CD14-positive monocyte (primary cell): ENCODE measurements around the gene WDPCP. TPM values are rescaled to one million over a fixed set of nuclear protein-coding genes. Genes with fewer than 3 reads are reported as not detected.

ENCODE experiments used
- DNase-seq, 3 donors: peaks; one replicate each; pipeline ENCODE4 v3.0.0-alpha.2; 2011 to 2022
- H2AFZ ChIP-seq: 2 replicates; pipeline ENCODE4 v1.6.0; 2012; ENCODE audit warnings: mild to moderate bottlenecking, low read depth, low read length, inconsistent platforms; ENCODE audit not compliant: insufficient read depth, poor library complexity, severe bottlenecking
- H3K27ac ChIP-seq, 2 donors: 1 replicate in 1 of 2; 2 replicates in 1 of 2; pipeline ENCODE4 v1.5.1; 2012 to 2013; ENCODE audit warnings: low read length in 2 of 2, control low read depth in 1 of 2, inconsistent platforms in 1 of 2, low read depth in 1 of 2, mild to moderate bottlenecking in 1 of 2
- H3K27me3 ChIP-seq, 2 donors: one replicate each; pipeline versions ENCODE4 v1.6.0 to v1.6.1; 2011 to 2013; ENCODE audit warnings: low read length in 2 of 2; ENCODE audit not compliant: control insufficient read depth in 2 of 2, insufficient read depth in 2 of 2
- H3K36me3 ChIP-seq, 2 donors: replicated peaks in 1 of 2; 1 replicate in 1 of 2; 2 replicates in 1 of 2; pipeline versions ENCODE4 v1.5.1 to v1.6.1; 2012 to 2013; ENCODE audit warnings: low read length in 2 of 2, control low read depth in 1 of 2, inconsistent platforms in 1 of 2, mild to moderate bottlenecking in 1 of 2; ENCODE audit not compliant: insufficient read depth in 2 of 2, control insufficient read depth in 1 of 2
- H3K4me1 ChIP-seq, 2 donors: 1 replicate in 1 of 2; 2 replicates in 1 of 2; pipeline versions ENCODE4 v1.5.1 to v1.6.1; 2012 to 2013; ENCODE audit warnings: low read length in 2 of 2, control low read depth in 1 of 2, inconsistent platforms in 1 of 2, mild to moderate bottlenecking in 1 of 2, moderate library complexity in 1 of 2; ENCODE audit not compliant: insufficient read depth in 2 of 2, control insufficient read depth in 1 of 2
- H3K4me2 ChIP-seq: replicated peaks from 2 replicates; pipeline ENCODE3; 2012; ENCODE audit warnings: low read length, moderate library complexity, mild to moderate bottlenecking; ENCODE audit not compliant: poor library complexity, severe bottlenecking; ENCODE audit errors: extremely low read depth
- H3K4me3 ChIP-seq, 3 experiments: fragments of 200-600 bp in 1 of 3; sonication (generic) in 1 of 3; replicated peaks in 1 of 3; 1 replicate in 2 of 3; 2 replicates in 1 of 3; pipeline ENCODE4 v1.5.1; 2011 to 2013; ENCODE audit warnings: low read length in 3 of 3, mild to moderate bottlenecking in 3 of 3, control low read depth in 2 of 3, low read depth in 2 of 3, inconsistent platforms in 1 of 3, moderate library complexity in 1 of 3
- H3K79me2 ChIP-seq: 2 replicates; pipeline ENCODE4 v1.6.0; 2012; ENCODE audit warnings: mild to moderate bottlenecking, control low read depth, inconsistent platforms, low read length, moderate library complexity; ENCODE audit not compliant: insufficient read depth
- H3K9ac ChIP-seq: 2 replicates; pipeline ENCODE4 v1.6.0; 2017; ENCODE audit warnings: low read length, mild to moderate bottlenecking; ENCODE audit not compliant: insufficient read depth, poor library complexity, severe bottlenecking
- H3K9me3 ChIP-seq, 2 donors: replicated peaks in 1 of 2; 1 replicate in 1 of 2; 2 replicates in 1 of 2; pipeline versions ENCODE4 v1.5.1 to v1.6.1; 2012 to 2013; ENCODE audit warnings: low read length in 2 of 2, control low read depth in 1 of 2; ENCODE audit not compliant: control insufficient read depth in 1 of 2, insufficient read depth in 1 of 2
- H4K20me1 ChIP-seq: 2 replicates; pipeline ENCODE4 v1.6.0; 2012; ENCODE audit warnings: mild to moderate bottlenecking, low read length, control low read depth, moderate library complexity; ENCODE audit not compliant: insufficient read depth
- H3K27ac Mint-ChIP-seq, 7 donors: one replicate each; pipeline ENCODE4 v1.8.0; 2020; ENCODE audit warnings: mild to moderate bottlenecking in 7 of 7, mixed read lengths in 7 of 7, moderate library complexity in 6 of 7, inconsistent platforms in 2 of 7
- H3K27me3 Mint-ChIP-seq, 3 donors: one replicate each; pipeline ENCODE4 v1.8.0; 2021 to 2022; ENCODE audit warnings: low read depth in 3 of 3, mild to moderate bottlenecking in 3 of 3, mixed read lengths in 3 of 3, moderate library complexity in 3 of 3, inconsistent platforms in 1 of 3
- H3K36me3 Mint-ChIP-seq, 2 donors: one replicate each; pipeline ENCODE4 v1.8.0; 2020; ENCODE audit warnings: mixed read lengths in 2 of 2, inconsistent platforms in 1 of 2, mild to moderate bottlenecking in 1 of 2
- H3K4me1 Mint-ChIP-seq: one replicate; pipeline ENCODE4 v1.8.0; 2020; ENCODE audit warnings: mild to moderate bottlenecking, mixed read lengths
- H3K4me3 Mint-ChIP-seq, 2 donors: one replicate each; pipeline ENCODE4 v1.8.0; 2020; ENCODE audit warnings: mild to moderate bottlenecking in 2 of 2, mixed read lengths in 2 of 2, moderate library complexity in 1 of 2
- H3K9me3 Mint-ChIP-seq, 7 donors: one replicate each; pipeline ENCODE4 v1.8.0; 2020 to 2022; ENCODE audit warnings: mixed read lengths in 7 of 7, mild to moderate bottlenecking in 6 of 7, moderate library complexity in 6 of 7, inconsistent platforms in 2 of 7
- WGBS: methylation state at CpG from one replicate; pipeline ENCODE4 v1.1.5; 2013; ENCODE audit warnings: missing lambda C conversion rate; ENCODE audit not compliant: insufficient coverage; 5-methylcytosine and 5-hydroxymethylcytosine counted together
- intact Hi-C, 2 donors: fragments of 100-400 bp; cut with micrococcal nuclease; formaldehyde crosslinking; loops; one replicate each; pipeline versions ENCODE4 v1.15.0 to v1.15.1; 2023
- polyA plus RNA-seq, 3 donors: library from polyadenylated mRNA; depleted of rRNA in 1 of 3; unstranded in 2 of 3; stranded (reverse) in 1 of 3; fragments of 300-500 nt in 2 of 3; fragments of >200 nt in 1 of 3; fragmentation: Illumina TruSeq in 2 of 3; gene quantifications; 1 replicate in 2 of 3; 2 replicates in 1 of 3; pipeline ENCODE4 v1.2.3, GENCODE V29; 2012 to 2021
- TF ChIP-seq, protein P1 (sequence below): fragments of 200-600 bp; IDR thresholded peaks from one replicate; pipeline ENCODE4 v1.8.0; 2022; ENCODE audit warnings: antibody characterized with exemption, mild to moderate bottlenecking

WDPCP gene
- polyA plus RNA-seq, 3 donors, result 3.3 to 5.2 (median 3.7) TPM

DNA sequence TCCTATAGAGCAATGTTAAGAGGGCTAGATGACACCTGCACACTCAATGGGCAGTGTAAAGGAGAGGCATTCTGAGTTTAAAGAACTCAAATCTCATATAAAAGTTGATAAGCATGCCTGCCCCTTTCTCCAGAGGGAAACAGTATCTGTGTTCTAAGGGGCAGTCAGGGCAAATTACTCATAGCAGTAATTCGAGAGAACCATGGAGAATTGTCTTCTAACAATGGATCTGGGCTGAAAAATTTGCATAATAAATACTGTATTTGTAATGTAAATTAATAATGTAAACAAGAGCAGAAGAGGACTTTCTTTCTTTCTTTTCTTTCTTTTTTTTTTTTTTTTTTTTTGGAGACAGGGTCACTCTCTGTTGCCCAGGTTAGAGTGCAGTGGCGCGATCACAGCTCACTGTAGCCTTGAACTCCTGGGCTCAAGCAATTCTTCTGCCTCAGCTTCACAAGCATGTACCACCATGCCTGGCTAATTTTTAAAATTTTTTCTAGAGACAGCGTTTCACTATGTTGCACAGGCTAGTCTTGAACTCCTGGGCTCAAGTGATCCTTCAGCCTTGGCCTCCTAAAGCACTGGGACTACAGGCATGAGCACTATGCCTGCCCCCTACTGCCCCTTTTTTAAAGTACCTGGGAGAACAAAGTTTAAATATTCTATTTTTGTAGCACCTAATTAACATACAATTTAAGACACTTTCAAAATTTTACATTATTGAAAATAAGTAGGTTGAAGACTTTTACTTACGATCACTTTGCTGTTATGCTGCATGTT is 467.0 kb downstream of the WDPCP start:
- no peaks in the 10 kb centered on the region for H3K27me3 Mint-ChIP-seq
- peaks cover 0 to 4% of the 10 kb centered on the region in 2 donors for H3K36me3 Mint-ChIP-seq
- 94% methylated on average over 3 of the region's 5 CpGs for WGBS
- no peak for DNase-seq
- peaks cover 0 to under 1% of the 10 kb centered on the region in 2 donors for H3K9me3 ChIP-seq
- no peak overlapping the region for H3K4me2 ChIP-seq
- H3K4me1 ChIP-seq, result peaks cover 7 to 14% of the 10 kb centered on the region in 2 donors
- H3K27me3 ChIP-seq, result no peaks in the 10 kb centered on the region
- intact Hi-C loops, result no loop called here
- no peak overlapping the region for H3K27ac Mint-ChIP-seq
- H3K4me1 Mint-ChIP-seq, result peaks cover 14% of the 10 kb centered on the region
- TF ChIP-seq, protein P1, sequence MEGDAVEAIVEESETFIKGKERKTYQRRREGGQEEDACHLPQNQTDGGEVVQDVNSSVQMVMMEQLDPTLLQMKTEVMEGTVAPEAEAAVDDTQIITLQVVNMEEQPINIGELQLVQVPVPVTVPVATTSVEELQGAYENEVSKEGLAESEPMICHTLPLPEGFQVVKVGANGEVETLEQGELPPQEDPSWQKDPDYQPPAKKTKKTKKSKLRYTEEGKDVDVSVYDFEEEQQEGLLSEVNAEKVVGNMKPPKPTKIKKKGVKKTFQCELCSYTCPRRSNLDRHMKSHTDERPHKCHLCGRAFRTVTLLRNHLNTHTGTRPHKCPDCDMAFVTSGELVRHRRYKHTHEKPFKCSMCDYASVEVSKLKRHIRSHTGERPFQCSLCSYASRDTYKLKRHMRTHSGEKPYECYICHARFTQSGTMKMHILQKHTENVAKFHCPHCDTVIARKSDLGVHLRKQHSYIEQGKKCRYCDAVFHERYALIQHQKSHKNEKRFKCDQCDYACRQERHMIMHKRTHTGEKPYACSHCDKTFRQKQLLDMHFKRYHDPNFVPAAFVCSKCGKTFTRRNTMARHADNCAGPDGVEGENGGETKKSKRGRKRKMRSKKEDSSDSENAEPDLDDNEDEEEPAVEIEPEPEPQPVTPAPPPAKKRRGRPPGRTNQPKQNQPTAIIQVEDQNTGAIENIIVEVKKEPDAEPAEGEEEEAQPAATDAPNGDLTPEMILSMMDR, result no peak
- H3K27ac ChIP-seq, result no peak overlapping the region
- no peak overlapping the region for H3K9ac ChIP-seq
- H3K4me3 Mint-ChIP-seq, result no peak overlapping the region
- H3K4me3 ChIP-seq, result no peak overlapping the region
- peaks cover 0 to 9% (median 6%) of the 10 kb centered on the region in 7 donors for H3K9me3 Mint-ChIP-seq
- H2AFZ ChIP-seq, result no peak overlapping the region
- no peaks in the 10 kb centered on the region for H3K36me3 ChIP-seq
- H4K20me1 ChIP-seq, result no peaks in the 10 kb centered on the region
- no peaks in the 10 kb centered on the region for H3K79me2 ChIP-seq

DNA sequence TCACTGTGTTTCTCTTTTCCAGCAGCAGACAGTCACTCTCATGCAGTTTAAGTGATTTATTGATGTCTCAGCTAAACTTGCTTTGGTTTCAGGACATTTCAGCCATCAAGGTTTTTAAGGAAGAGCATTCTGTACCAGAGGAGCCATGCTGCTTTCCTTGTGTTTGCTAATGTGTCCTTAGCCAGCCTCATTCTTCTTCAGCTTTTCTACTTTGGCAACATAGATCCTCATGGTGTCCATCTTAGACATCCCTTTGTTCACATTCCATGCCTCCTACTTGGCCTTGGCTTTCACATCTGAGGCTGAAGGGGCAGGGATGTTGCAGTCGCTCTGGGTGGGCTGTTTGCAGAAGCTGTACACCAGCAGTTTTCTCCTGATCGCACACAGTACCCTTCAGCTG is 469.5 kb downstream of the WDPCP start:
- WGBS, result 90% methylated on average over 2 of the region's 2 CpGs

More for the DNA sequence above, 469.5 kb downstream of the WDPCP start:
- H3K9me3 Mint-ChIP-seq, result peaks cover 4 to 15% (median 7%) of the 10 kb centered on the region in 7 donors
- H3K27me3 ChIP-seq, result no peaks in the 10 kb centered on the region
- peaks cover 0 to under 1% of the 10 kb centered on the region in 2 donors for H3K4me1 ChIP-seq
- no peak overlapping the region for H3K4me3 Mint-ChIP-seq
- H3K79me2 ChIP-seq, result no peaks in the 10 kb centered on the region
- TF ChIP-seq, protein P1, result no peak
- no peak overlapping the region for H3K4me2 ChIP-seq
- H3K9me3 ChIP-seq, result peaks cover 0 to 3% of the 10 kb centered on the region in 2 donors
- H2AFZ ChIP-seq, result no peak overlapping the region
- H3K9ac ChIP-seq, result no peak overlapping the region
- no peak overlapping the region for H3K27ac Mint-ChIP-seq
- no peak for DNase-seq
- intact Hi-C loops, result no loop called here
- no peak overlapping the region for H3K4me3 ChIP-seq
- H3K36me3 Mint-ChIP-seq, result peaks cover 0 to 4% of the 10 kb centered on the region in 2 donors
- H3K27me3 Mint-ChIP-seq, result no peaks in the 10 kb centered on the region
- no peak overlapping the region for H3K27ac ChIP-seq
- H4K20me1 ChIP-seq, result no peaks in the 10 kb centered on the region
- peaks cover under 1% of the 10 kb centered on the region for H3K4me1 Mint-ChIP-seq
- H3K36me3 ChIP-seq, result no peaks in the 10 kb centered on the region
